Measurements from ENCODE around the gene EDN2. TPM values are rescaled to one million over a fixed set of nuclear protein-coding genes. Genes with fewer than 3 reads are reported as not detected.

Gene EDN2
- polyA plus RNA-seq, 1 experiment, result 0.06 TPM

DNA sequence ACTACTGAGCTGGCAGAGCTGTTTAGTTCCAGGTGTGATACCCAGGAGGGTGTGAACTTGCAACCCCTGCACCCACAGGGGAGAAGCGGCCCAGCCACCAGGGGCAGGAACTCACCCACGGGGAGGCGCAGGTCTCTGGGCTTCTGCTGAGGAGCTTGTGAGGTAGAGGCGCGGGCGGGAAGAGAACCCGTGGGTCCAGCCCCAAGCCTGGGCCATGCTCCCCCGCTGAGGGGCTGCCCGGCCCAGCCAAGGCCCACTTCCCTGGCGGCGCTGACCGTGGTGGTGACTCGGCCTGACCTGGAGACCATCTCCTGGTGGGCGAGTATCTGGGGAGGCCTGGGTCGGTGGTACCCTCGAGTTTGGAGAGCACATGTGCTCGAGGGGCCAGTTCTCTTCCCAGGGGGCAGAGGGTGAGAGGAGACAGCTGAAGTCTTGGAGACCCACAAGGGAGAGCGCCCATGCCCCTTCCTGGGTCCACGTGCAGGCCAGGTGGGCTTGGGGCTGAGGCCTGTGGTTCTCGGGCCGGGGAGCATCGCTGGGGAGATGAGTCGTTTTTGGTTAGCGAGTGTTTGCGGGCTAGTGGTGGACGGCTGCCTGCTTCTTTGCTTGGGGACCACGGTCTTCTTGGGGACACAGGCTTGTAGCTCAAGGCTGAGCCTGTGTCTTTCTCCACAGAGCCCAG, 28.4 kb upstream of the EDN2 start:
- no peak for DNase-seq (ENCODE audit: low read depth)
- CTCF ChIA-PET, result interaction anchor here (1.1 to 1.4 kb wide), 2 partner anchors 13 to 62 kb away, joined by 3 to 5 read pairs; no protein-coding TSS in a partner anchor
- Histone ChIP-seq H3K4me3 (ENCODE audit: low read depth, low read length) (no peak overlapping the region), H3K27me3 (ENCODE audit: control insufficient read depth, insufficient read depth, low read length) (no peaks in the 10 kb centered on the region), H3K36me3 (ENCODE audit: control insufficient read depth, insufficient read depth, low read length) (peaks cover 1% of the 10 kb centered on the region; the same call in 1 of the 2 replicates)
- no peak for TF ChIP-seq CTCF (IDR thresholded peaks at IDR 0.05; ENCODE audit: insufficient read depth, low read depth, low read length)
- POLR2A ChIA-PET, result no interaction called here

GRCh38 chr1:41511239-41511540, 26.7 kb upstream of the EDN2 start:
- Histone ChIP-seq H3K4me3 (ENCODE audit: low read depth, low read length) (no peak overlapping the region), H3K27me3 (ENCODE audit: control insufficient read depth, insufficient read depth, low read length) (no peaks in the 10 kb centered on the region), H3K36me3 (ENCODE audit: control insufficient read depth, insufficient read depth, low read length) (peaks cover 1% of the 10 kb centered on the region; the same call in 1 of the 2 replicates)
- no peak for DNase-seq (ENCODE audit: low read depth)
- ChIA-PET CTCF (no interaction called here), POLR2A (no interaction called here)
- TF ChIP-seq CTCF (IDR thresholded peaks at IDR 0.05; ENCODE audit: insufficient read depth, low read depth, low read length), result no peak

DNA sequence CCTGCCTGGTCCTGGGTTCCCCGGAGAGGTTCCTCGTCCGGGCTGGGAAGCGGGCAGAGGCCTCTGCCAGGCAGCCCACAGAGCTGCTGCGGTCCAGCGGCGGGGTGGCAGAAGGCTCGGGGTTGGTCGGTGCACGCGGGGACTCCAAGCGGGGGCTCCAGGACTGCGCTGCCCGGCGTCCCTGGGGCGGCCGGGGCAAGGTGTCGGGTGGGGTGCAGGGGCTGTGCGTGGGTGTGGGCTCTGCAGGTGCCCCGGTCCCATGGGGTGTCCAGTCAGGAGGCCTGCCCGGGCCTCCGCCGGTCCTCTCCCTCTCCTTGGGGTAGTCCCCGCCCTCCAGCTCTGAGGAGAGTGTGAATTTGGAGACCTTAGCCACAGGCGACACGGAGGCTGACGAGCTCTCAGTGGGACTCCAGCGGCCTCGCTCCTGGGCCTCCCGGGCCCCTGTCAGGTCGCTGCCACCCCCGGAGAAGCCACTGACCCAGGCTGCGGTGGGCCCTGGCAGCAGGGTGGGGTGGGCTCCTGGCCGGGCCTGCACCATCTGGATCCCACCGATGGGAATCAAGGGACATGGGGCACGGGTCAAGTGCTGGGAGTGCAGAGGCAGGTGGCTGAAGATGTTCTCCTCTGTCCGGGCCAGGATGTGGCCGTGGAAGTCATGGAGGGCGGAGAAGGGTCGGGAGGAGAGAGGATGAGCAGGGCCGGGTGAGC, 26.2 kb upstream of the EDN2 start:
- no peak for DNase-seq (ENCODE audit: low read depth)
- Histone ChIP-seq H3K4me3 (ENCODE audit: low read depth, low read length) (no peak overlapping the region), H3K27me3 (ENCODE audit: control insufficient read depth, insufficient read depth, low read length) (no peaks in the 10 kb centered on the region), H3K36me3 (ENCODE audit: control insufficient read depth, insufficient read depth, low read length) (peaks cover 1% of the 10 kb centered on the region; the same call in 1 of the 2 replicates)
- ChIA-PET CTCF (no interaction called here), POLR2A (no interaction called here)
- TF ChIP-seq CTCF (IDR thresholded peaks at IDR 0.05; ENCODE audit: insufficient read depth, low read depth, low read length), result no peak

DNA sequence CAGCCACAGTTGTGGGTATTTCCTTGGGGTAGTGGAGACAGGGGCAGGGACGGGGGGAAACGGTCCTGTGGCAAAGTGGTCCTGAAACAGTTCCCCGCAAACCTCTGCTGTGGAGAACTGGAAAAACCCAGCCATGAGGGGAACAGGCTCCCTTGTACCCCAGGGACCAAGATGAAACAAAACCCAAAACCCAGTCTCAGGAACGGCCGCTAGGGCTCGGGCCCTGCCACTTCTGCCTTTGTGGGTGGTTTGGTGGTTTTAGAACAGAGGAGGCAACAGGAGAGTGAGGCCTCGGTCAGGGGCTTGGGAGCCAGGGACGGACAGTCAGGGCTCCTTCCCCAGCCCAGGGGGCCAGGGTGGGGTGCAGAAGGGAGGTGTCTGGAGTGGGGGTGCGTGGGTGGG, 24.8 kb upstream of the EDN2 start:
- no peak overlapping the region for H3K4me3 ChIP-seq (ENCODE audit: low read depth, low read length)
- no peak for TF ChIP-seq CTCF (IDR thresholded peaks at IDR 0.05; ENCODE audit: insufficient read depth, low read depth, low read length)
- POLR2A ChIA-PET, result no interaction called here

DNA sequence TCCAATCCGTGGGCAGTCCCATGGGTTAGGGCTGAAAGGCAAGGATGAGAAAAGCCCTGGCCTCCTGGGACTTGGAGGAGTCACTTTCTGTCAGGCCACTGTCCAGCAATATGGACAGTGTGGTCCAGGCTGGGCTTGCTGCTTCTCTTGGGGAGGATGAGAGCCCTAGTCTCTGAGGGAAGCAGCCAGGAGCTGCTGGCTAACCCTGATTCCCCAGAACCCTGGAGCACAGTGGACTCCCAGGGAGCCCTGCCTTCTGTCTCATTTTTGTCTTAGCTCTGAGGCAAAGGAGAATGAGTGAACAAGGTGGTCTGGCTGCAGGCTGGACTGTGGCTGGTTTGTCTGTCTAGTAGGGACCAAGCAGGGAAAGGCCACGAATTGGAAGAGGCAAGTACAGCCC, 23.8 kb upstream of the EDN2 start:
- ChIA-PET CTCF (interaction anchor here (1.1 to 1.6 kb wide), 3 partner anchors 13 to 91 kb away, joined by 3 to 4 read pairs (median 4); no protein-coding TSS in a partner anchor), POLR2A (no interaction called here)
- no peak for DNase-seq (ENCODE audit: low read depth)
- Histone ChIP-seq H3K36me3 (ENCODE audit: control insufficient read depth, insufficient read depth, low read length) (peaks cover 1% of the 10 kb centered on the region; the same call in 1 of the 2 replicates), H3K27me3 (ENCODE audit: control insufficient read depth, insufficient read depth, low read length) (no peaks in the 10 kb centered on the region), H3K4me3 (ENCODE audit: low read depth, low read length) (no peak overlapping the region)
- no peak for TF ChIP-seq CTCF (IDR thresholded peaks at IDR 0.05; ENCODE audit: insufficient read depth, low read depth, low read length)

More for the DNA sequence above, 24.8 kb upstream of the EDN2 start:
- no peaks in the 10 kb centered on the region for H3K27me3 ChIP-seq (ENCODE audit: control insufficient read depth, insufficient read depth, low read length)
- CTCF ChIA-PET, result no interaction called here
- DNase-seq (ENCODE audit: low read depth), result no peak
- peaks cover 1% of the 10 kb centered on the region; the same call in 1 of the 2 replicates for H3K36me3 ChIP-seq (ENCODE audit: control insufficient read depth, insufficient read depth, low read length)
